ENCODE measurements around the gene ELMOD2.

The ELMOD2 gene

DNA sequence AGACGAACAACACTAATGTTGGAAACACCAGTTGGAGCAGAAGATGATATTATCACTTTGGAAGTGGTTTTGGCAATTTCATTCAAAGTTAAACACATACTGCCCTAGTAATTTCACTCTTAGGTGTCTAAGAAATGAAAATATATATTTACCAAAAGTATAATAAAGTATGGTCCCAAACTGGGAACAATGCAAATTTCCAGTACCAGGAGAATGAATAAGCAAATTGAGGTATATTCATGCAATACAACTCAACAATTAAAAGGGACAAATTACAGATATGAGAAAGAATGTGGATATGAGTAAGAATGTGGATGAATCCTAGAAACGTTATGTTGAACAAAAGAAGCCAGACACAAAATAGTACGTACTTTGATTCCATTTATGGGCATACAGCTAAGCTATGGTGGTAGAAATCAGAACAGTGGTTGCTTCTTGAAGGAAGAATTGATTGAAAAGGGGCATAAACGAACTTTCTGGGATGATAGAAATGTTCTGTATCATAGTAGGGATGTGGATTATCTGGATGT is 10.0 kb downstream of the ELMOD2 start:
- no peak for TF ChIP-seq SPI1 (IDR thresholded peaks at IDR 0.05; ENCODE audit: borderline replicate concordance, low read depth)
- TF ChIP-seq, protein P1, sequence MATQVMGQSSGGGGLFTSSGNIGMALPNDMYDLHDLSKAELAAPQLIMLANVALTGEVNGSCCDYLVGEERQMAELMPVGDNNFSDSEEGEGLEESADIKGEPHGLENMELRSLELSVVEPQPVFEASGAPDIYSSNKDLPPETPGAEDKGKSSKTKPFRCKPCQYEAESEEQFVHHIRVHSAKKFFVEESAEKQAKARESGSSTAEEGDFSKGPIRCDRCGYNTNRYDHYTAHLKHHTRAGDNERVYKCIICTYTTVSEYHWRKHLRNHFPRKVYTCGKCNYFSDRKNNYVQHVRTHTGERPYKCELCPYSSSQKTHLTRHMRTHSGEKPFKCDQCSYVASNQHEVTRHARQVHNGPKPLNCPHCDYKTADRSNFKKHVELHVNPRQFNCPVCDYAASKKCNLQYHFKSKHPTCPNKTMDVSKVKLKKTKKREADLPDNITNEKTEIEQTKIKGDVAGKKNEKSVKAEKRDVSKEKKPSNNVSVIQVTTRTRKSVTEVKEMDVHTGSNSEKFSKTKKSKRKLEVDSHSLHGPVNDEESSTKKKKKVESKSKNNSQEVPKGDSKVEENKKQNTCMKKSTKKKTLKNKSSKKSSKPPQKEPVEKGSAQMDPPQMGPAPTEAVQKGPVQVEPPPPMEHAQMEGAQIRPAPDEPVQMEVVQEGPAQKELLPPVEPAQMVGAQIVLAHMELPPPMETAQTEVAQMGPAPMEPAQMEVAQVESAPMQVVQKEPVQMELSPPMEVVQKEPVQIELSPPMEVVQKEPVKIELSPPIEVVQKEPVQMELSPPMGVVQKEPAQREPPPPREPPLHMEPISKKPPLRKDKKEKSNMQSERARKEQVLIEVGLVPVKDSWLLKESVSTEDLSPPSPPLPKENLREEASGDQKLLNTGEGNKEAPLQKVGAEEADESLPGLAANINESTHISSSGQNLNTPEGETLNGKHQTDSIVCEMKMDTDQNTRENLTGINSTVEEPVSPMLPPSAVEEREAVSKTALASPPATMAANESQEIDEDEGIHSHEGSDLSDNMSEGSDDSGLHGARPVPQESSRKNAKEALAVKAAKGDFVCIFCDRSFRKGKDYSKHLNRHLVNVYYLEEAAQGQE (IDR thresholded peaks at IDR 0.05; ENCODE audit: insufficient replicate concordance, low read depth) = no peak
- TF ChIP-seq POLR2AphosphoS5 (IDR thresholded peaks at IDR 0.05; ENCODE audit: low read depth) = no peak
- TF ChIP-seq, protein P2, sequence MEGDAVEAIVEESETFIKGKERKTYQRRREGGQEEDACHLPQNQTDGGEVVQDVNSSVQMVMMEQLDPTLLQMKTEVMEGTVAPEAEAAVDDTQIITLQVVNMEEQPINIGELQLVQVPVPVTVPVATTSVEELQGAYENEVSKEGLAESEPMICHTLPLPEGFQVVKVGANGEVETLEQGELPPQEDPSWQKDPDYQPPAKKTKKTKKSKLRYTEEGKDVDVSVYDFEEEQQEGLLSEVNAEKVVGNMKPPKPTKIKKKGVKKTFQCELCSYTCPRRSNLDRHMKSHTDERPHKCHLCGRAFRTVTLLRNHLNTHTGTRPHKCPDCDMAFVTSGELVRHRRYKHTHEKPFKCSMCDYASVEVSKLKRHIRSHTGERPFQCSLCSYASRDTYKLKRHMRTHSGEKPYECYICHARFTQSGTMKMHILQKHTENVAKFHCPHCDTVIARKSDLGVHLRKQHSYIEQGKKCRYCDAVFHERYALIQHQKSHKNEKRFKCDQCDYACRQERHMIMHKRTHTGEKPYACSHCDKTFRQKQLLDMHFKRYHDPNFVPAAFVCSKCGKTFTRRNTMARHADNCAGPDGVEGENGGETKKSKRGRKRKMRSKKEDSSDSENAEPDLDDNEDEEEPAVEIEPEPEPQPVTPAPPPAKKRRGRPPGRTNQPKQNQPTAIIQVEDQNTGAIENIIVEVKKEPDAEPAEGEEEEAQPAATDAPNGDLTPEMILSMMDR (IDR thresholded peaks at IDR 0.05; ENCODE audit: insufficient read depth, low read length) = no peak
- no peak for TF ChIP-seq GABPA (IDR thresholded peaks at IDR 0.05; ENCODE audit: low read depth)
- no peaks in the 10 kb centered on the region for H3K27me3 ChIP-seq (ENCODE audit: insufficient read depth, poor library complexity, severe bottlenecking)
- H3K4me3 ChIP-seq (replicated peaks; ENCODE audit: insufficient read depth, low read length) = no peak overlapping the region
- no peak for DNase-seq (ENCODE audit: low read depth in 1 of 2, low spot score in 1 of 2)
- no peak overlapping the region for H3K27ac ChIP-seq (replicated peaks)

DNA sequence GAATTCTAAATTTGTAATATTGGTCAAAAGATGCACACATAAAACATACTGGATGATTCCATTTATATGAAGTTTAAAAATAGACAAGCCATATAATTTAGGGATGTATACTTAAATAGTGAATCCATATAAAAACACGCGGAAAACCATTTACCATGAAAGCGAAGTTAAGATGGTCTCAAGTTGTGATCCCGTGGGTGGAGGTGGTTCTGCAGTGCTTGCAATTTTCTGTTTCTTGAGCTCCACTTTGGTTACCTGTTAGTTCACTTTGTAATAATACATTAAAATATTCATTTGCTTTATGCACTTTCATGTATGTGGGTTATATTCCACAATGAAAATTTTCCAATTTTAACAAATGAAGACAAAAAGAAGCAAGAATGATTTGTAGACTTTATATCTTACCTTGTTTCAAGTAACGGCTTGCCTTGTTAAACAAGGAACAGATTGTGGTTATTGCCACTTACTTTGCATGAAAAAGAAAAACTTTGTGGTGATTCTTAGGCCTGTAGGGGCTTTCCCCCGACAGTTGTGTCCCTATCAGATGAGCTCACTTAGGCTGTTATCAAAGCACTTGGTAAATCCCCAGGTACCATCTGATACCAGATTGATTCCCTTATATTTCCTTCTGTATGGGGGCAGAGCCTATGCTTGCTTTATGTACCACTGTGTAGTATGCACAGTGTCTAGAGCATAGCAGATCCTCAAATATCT is 32.6 kb downstream of the ELMOD2 start:
- no peak for DNase-seq (ENCODE audit: low read depth in 1 of 2, low spot score in 1 of 2)
- no peak for TF ChIP-seq POLR2AphosphoS5 (IDR thresholded peaks at IDR 0.05; ENCODE audit: low read depth)
- TF ChIP-seq GABPA (IDR thresholded peaks at IDR 0.05; ENCODE audit: low read depth) = no peak
- no peak for TF ChIP-seq SPI1 (IDR thresholded peaks at IDR 0.05; ENCODE audit: borderline replicate concordance, low read depth)
- TF ChIP-seq, protein P1 (IDR thresholded peaks at IDR 0.05; ENCODE audit: insufficient replicate concordance, low read depth) = no peak
- TF ChIP-seq, protein P2 (IDR thresholded peaks at IDR 0.05; ENCODE audit: insufficient read depth, low read length) = no peak
- Histone ChIP-seq H3K27me3 (ENCODE audit: insufficient read depth, poor library complexity, severe bottlenecking) (no peaks in the 10 kb centered on the region), H3K27ac (replicated peaks) (no peak overlapping the region), H3K4me3 (replicated peaks; ENCODE audit: insufficient read depth, low read length) (no peak overlapping the region)

DNA sequence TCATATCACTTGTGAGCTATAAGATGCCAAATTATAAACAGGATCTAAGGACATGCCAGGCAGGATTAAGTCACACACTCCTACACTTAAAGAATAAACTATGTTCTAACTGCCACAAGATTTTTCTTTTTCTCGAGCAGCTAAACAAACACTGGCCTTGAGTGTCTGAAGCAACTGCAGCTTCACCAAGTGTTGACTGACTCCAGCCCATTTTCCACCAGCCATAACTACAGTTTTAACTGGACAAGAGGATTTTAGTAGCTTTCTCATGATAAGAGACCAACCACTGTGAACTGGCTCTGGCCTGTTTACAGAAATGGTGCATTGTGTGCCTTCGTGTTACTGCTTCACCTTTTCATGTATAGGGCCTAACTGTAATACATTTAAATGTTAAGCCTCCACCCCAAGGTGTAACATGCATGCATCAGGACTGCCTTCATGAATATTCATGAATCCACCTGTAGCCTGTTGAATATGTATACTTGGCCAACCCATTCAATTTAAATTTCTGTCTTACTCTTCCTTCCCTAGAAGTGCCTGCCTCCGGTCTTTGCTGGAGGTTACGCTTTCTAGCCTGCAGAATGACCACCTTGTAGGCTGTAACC is 34.0 kb downstream of the ELMOD2 start:
- TF ChIP-seq, protein P2 (IDR thresholded peaks at IDR 0.05; ENCODE audit: insufficient read depth, low read length) = no peak
- TF ChIP-seq SPI1 (IDR thresholded peaks at IDR 0.05; ENCODE audit: borderline replicate concordance, low read depth) (no peak), POLR2AphosphoS5 (IDR thresholded peaks at IDR 0.05; ENCODE audit: low read depth) (no peak)
- no peak for DNase-seq (ENCODE audit: low read depth in 1 of 2, low spot score in 1 of 2)
- Histone ChIP-seq H3K27me3 (ENCODE audit: insufficient read depth, poor library complexity, severe bottlenecking) (peaks cover 3% of the 10 kb centered on the region), H3K27ac (replicated peaks) (no peak overlapping the region), H3K4me3 (replicated peaks; ENCODE audit: insufficient read depth, low read length) (no peak overlapping the region)

All from HL-60 (cell line).